ENCODE data around the gene WDTC1.

WDTC1 gene

GRCh38 chr1:27338751-27339150 lies 104.3 kb downstream of the WDTC1 start:
- FAIRE-seq, result no peak

- FAIRE-seq, result no peak
These were observed 104.8 kb downstream of the WDTC1 start for GRCh38 chr1:27339213-27339612.

GRCh38 chr1:27341525-27342252 lies 107.3 kb downstream of the WDTC1 start, which contains the start of gene SYTL1:
Gene SYTL1, plus strand, starts transcription at chr1:27342022. Its CDS starts 3,313 bp downstream, at chr1:27345335.
- FAIRE-seq, result no peak

- FAIRE-seq, result no peak
These were observed 108.0 kb downstream of the WDTC1 start for GRCh38 chr1:27342391-27342777.

- no peak for FAIRE-seq
These were observed 108.6 kb downstream of the WDTC1 start for GRCh38 chr1:27342778-27343638.

- FAIRE-seq, result no peak
These were observed 109.2 kb downstream of the WDTC1 start for GRCh38 chr1:27343639-27344025.

GRCh38 chr1:27345272-27345671 lies 110.8 kb downstream of the WDTC1 start:
- FAIRE-seq, result no peak

- FAIRE-seq, result no peak
These were observed 111.9 kb downstream of the WDTC1 start for GRCh38 chr1:27346357-27346756.

- no peak for FAIRE-seq
These were observed 112.7 kb downstream of the WDTC1 start for GRCh38 chr1:27346991-27347624.

GRCh38 chr1:27348861-27349783 lies 114.7 kb downstream of the WDTC1 start:
- no peak for FAIRE-seq

GRCh38 chr1:27349784-27350662 lies 115.6 kb downstream of the WDTC1 start:
- FAIRE-seq, result no peak

- FAIRE-seq, result no peak
These were observed 116.5 kb downstream of the WDTC1 start for GRCh38 chr1:27350663-27351540.

- FAIRE-seq, result no peak
These were observed 117.2 kb downstream of the WDTC1 start for GRCh38 chr1:27351541-27352107.

- no peak for FAIRE-seq
These were observed 118.7 kb downstream of the WDTC1 start for GRCh38 chr1:27353166-27353565.

GRCh38 chr1:27353629-27354028 lies 119.2 kb downstream of the WDTC1 start:
- no peak for FAIRE-seq

GRCh38 chr1:27355683-27356082 lies 121.3 kb downstream of the WDTC1 start:
- FAIRE-seq, result no peak

GRCh38 chr1:27356277-27356618 lies 121.8 kb downstream of the WDTC1 start:
- no peak for FAIRE-seq

- FAIRE-seq, result no peak
These were observed 122.3 kb downstream of the WDTC1 start for GRCh38 chr1:27356619-27357280.

- no peak for FAIRE-seq
These were observed 123.0 kb downstream of the WDTC1 start for GRCh38 chr1:27357281-27358037.

Data from endometrium (tissue), 2 donors.